Gastroesophageal sphincter (tissue), 3 donors: ENCODE data around the gene MSANTD1.

ENCODE experiments used
- CTCF ChIP-seq, 4 experiments: fragments of 200-600 bp in 2 of 4; fragments of 450-650 bp in 2 of 4; sonication (generic) in 1 of 4; IDR thresholded peaks; one replicate each; pipeline ENCODE4 v1.5.1; 2017 to 2019; ENCODE audit warnings: antibody characterized with exemption in 4 of 4, mild to moderate bottlenecking in 2 of 4, moderate library complexity in 2 of 4
- EP300 ChIP-seq: sonication (generic); formaldehyde crosslinking; IDR thresholded peaks from one replicate; pipeline ENCODE4 v1.6.1; 2017; ENCODE audit warnings: antibody characterized with exemption, mild to moderate bottlenecking
- POLR2A ChIP-seq, 2 donors: fragments of 450-650 bp; IDR thresholded peaks; one replicate each; pipeline ENCODE4 v1.6.1; 2017; ENCODE audit warnings: antibody characterized with exemption in 2 of 2, mild to moderate bottlenecking in 2 of 2, moderate library complexity in 1 of 2
- POLR2AphosphoS5 ChIP-seq: sonication (generic); formaldehyde crosslinking; IDR thresholded peaks from one replicate; pipeline ENCODE4 v1.6.1; 2017; ENCODE audit warnings: antibody characterized with exemption

GRCh38 chr4:3232871-3233271 lies 16.1 kb upstream of the MSANTD1 start:
- TF ChIP-seq CTCF (IDR thresholded peaks at IDR 0.05) (no peak), EP300 (no peak), POLR2A (IDR thresholded peaks at IDR 0.05) (no peak), POLR2AphosphoS5 (no peak)
